Right forelimb (tissue), 1 donor: ENCODE measurements around the gene BMAL1.

ENCODE experiments used
- DNase-seq: peaks from one replicate; pipeline ENCODE4 v3.0.0-alpha.2; 2018

The BMAL1 gene

GRCh38 chr11:13294178-13294577 is 16.6 kb downstream of the BMAL1 start:
- DNase-seq = no peak

- DNase-seq = no peak
Observed at GRCh38 chr11:13294771-13295579, 17.4 kb downstream of the BMAL1 start.

- DNase-seq = no peak
Observed at GRCh38 chr11:13297308-13297916, 19.8 kb downstream of the BMAL1 start.

GRCh38 chr11:13297917-13298356 is 20.3 kb downstream of the BMAL1 start:
- no peak for DNase-seq

GRCh38 chr11:13298765-13299164 is 21.2 kb downstream of the BMAL1 start:
- no peak for DNase-seq

GRCh38 chr11:13301522-13301921 is 23.9 kb downstream of the BMAL1 start:
- DNase-seq = no peak

GRCh38 chr11:13302420-13302958 is 24.9 kb downstream of the BMAL1 start:
- DNase-seq = no peak

- no peak for DNase-seq
Observed at GRCh38 chr11:13303668-13304649, 26.4 kb downstream of the BMAL1 start.

GRCh38 chr11:13304655-13305335 is 27.2 kb downstream of the BMAL1 start:
- no peak for DNase-seq

GRCh38 chr11:13308704-13309103 is 31.1 kb downstream of the BMAL1 start:
- DNase-seq = no peak

- DNase-seq = no peak
Observed at GRCh38 chr11:13309156-13309555, 31.6 kb downstream of the BMAL1 start.

GRCh38 chr11:13310443-13310842 is 32.9 kb downstream of the BMAL1 start:
- no peak for DNase-seq

- DNase-seq = no peak
Observed at GRCh38 chr11:13311570-13311969, 34.0 kb downstream of the BMAL1 start.

GRCh38 chr11:13313005-13313819 is 35.6 kb downstream of the BMAL1 start:
- no peak for DNase-seq

GRCh38 chr11:13314676-13315394 is 37.2 kb downstream of the BMAL1 start:
- DNase-seq = no peak

GRCh38 chr11:13315517-13316432 is 38.2 kb downstream of the BMAL1 start:
- no peak for DNase-seq

GRCh38 chr11:13316528-13316961 is 39.0 kb downstream of the BMAL1 start:
- no peak for DNase-seq

- DNase-seq = no peak
Observed at GRCh38 chr11:13317293-13318080, 39.9 kb downstream of the BMAL1 start.
